Subcutaneous adipose tissue (tissue), 4 donors: ENCODE data around the gene ISCA2. TPM values are rescaled to one million over a fixed set of nuclear protein-coding genes. Genes with fewer than 3 reads are reported as not detected.

Experiments used
- total RNA-seq, 4 donors: library from RNA; depleted of rRNA; stranded (reverse); fragments of >200 nt; gene quantifications; one replicate each; pipeline ENCODE4 v1.1.0, GENCODE V29; 2016
- TF ChIP-seq, protein P1 (sequence below): fragments of 450-650 bp; IDR thresholded peaks from one replicate; pipeline ENCODE4 v1.5.1; 2016; ENCODE audit warnings: low read depth, mild to moderate bottlenecking, control low read depth, antibody characterized with exemption, moderate library complexity

Gene ISCA2
- total RNA-seq, 4 donors from 2014 or later = 10.3 to 19.4 (median 10.8) TPM

DNA sequence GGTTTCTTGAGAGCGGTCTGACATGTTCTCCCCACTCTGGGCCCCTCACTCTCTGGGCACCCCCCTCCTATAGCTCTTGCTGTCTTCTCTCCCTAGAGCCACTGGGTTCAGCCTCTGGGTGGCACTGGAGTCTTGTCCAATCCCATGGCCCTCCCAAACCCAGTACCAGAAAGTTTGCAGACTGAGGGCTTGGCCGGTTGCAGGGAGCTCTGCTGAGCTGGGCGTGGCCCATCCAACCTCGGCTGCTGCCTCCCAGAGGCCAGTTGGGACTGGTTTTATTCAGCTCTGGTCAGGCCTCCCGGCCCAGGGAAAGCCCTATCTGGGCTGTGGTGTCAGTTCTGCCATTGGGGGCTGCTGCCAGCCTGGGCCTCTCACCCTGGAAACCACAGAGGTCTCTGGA, 37.9 kb downstream of the ISCA2 start:
- TF ChIP-seq, protein P1, sequence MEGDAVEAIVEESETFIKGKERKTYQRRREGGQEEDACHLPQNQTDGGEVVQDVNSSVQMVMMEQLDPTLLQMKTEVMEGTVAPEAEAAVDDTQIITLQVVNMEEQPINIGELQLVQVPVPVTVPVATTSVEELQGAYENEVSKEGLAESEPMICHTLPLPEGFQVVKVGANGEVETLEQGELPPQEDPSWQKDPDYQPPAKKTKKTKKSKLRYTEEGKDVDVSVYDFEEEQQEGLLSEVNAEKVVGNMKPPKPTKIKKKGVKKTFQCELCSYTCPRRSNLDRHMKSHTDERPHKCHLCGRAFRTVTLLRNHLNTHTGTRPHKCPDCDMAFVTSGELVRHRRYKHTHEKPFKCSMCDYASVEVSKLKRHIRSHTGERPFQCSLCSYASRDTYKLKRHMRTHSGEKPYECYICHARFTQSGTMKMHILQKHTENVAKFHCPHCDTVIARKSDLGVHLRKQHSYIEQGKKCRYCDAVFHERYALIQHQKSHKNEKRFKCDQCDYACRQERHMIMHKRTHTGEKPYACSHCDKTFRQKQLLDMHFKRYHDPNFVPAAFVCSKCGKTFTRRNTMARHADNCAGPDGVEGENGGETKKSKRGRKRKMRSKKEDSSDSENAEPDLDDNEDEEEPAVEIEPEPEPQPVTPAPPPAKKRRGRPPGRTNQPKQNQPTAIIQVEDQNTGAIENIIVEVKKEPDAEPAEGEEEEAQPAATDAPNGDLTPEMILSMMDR = no peak

DNA sequence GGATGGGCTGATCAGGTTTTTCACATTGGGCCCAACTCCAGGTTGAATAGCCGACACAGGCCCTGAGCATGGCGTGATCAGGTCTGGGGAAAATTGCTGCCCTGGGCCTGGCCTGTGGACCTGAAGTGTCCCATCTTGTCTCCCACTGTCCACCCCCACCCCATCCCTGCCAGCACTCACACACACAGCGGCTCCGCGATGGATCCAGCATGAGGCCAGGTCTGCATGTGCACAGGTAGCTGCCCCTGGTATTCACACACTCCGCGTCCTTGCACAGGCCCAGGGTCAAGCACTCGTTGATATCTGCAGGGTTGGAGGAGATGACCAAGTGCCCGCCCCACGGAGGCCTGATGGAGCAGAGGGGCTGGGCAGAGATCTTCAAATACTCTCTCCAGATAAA, 38.7 kb downstream of the ISCA2 start:
- TF ChIP-seq, protein P1 = no peak

DNA sequence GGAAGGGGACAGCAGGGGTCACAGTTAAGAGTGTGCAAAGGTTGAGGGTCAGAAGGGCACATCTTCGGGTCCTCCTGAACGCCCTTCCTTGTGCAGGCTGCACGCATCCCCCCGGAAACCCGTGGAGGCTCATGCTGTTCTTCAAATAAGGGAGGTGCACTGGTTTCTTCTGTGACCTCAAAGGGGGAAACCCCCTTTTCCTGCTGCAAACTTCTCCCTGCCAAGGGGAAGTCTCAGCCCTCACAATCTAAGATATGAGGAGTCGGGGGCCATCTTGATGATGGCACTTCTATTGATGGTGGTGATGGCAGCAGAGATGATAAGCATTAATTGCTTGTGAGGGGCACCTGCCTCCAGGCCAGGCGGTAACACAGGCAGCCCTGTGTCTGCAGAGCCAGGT, 40.0 kb downstream of the ISCA2 start:
- TF ChIP-seq, protein P1 = no peak

DNA sequence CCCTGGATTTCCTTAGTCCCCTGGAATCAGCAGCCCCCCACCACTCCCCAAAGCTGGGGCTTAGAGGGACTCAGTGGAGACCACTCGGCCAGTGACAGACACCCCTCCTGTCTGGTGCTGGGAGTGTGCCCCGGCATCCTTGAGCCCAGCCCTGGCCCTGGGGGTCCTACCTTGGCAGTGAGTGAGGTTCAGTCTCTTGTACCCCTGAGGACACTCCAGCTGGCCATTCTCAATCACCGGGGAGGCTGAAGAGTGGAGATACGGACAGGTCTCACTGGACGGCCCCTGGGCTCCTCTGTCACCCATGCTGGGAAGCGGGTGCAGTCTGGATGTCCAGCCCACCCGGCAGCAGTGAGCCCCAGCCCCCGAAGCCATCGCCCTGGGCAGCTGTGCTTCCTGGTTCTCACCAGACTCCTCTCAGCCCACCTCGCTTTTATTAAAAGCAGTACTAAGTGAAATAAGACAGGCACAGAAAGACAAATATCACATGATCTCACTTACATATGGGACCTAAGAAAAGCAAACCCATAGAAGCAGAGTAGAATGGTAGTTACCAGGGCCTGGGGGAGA, 42.3 kb downstream of the ISCA2 start:
- TF ChIP-seq, protein P1 = no peak

DNA sequence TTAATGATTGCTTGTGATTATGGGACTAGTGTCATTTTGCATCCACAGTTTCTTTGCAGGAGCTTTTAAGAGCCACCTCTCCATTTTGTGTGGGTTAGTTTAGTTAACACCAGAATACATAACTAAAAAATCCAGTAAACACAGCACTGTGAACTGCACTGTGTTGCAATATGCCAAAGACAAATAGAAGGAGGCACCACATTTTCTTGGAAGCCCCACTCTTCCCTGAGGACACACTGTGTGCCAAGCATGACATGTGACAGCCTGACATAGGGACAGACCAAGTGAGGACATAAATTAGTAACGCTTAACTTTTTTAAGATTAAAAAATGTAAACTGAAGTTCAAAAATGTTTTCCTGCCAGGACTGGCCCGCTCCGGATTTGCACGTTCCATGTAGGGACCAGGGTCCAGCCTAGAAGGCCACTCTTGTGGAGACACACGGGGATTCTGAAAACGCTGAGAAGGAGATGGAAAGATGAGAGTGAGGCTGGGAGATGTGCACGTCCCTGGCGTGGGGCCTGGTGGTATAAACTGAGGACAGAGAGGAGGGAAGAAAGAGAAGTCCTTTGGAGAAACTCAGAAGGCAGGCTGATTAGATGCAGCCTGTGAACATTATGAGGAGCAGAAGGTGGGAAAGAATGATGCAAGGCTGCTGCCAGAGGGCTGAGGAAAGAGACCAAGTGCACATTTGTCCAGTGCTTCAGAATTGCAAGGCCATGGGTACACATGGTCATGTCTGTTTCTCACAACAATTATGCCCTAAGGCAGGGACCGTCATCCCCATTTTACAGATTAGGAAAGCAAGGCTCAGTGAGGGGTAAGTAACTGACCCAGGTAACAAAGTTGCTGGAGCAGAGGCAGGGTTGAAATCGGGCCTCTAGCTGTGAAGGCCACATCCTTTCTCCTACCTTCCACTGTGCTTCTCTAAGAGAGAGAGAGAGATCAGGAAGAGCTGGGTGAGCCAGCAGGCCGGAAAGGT, 45.1 kb downstream of the ISCA2 start:
- TF ChIP-seq, protein P1 = no peak

DNA sequence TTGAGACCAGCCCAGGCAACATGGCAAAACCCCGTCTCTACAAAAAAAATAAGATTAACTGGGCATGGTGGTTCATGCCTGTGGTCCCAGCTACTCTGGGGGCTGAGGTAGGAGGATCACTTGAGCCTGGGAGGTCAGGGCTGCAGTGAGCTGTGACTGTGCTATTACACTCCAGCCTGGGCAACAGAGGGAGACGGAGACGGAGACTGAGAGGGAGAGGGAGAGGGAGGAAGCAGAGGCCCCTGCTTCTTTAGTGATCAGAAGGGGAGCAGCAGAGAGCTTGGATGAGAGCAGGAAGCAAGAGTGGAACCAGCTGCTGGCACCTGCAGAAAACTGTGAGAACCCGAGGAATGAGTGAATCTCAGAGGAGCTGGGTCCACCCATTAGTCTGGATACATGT, 45.9 kb downstream of the ISCA2 start:
- TF ChIP-seq, protein P1 = no peak

DNA sequence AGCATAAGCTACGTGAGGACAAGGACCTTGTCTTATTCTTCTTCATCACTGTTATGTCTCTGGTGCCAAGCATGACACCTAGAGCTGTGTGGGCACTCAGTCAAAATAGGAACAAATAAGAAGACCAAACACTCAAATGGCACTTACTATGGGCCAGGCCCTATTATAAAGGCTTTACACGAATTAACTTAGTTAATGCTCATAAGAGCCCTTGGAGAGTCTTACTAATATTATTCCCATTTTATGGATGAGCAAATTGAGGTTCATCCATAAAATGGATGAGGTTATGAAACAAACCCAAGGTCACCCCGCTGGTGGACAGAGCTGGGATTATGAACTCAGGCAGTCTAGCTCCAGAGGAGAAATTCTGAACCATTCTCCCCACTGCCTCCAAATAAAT, 47.7 kb downstream of the ISCA2 start:
- TF ChIP-seq, protein P1 = no peak
